Measurements from ENCODE around the gene KDM4D. TPM values are rescaled to one million over a fixed set of nuclear protein-coding genes. Genes with fewer than 3 reads are reported as not detected.

KDM4D gene
- total and polyA plus RNA-seq, 2 experiments from 2014 or later = 0.65 to 0.94 TPM

- no peak for TF ChIP-seq ZNF462 (CRISPR knock-in tag; IDR thresholded peaks at IDR 0.05)
Observed at GRCh38 chr11:95028357-95028756, 54.8 kb downstream of the KDM4D start (continued).

GRCh38 chr11:95033051-95033450 is 59.5 kb downstream of the KDM4D start:
- no peak overlapping the region for H3K4me3 Mint-ChIP-seq
- ATAC-seq = no peak
- Histone ChIP-seq H4K20me1 (replicated peaks; ENCODE audit: insufficient read depth) (no peaks in the 10 kb centered on the region), H3K9me2 (ENCODE audit: insufficient read depth) (0 out of 2 replicates have a peak, but pooled peaks cover 7% of the 10 kb centered on the region), H3K36me3 (ENCODE audit: insufficient read depth) (no peaks in the 10 kb centered on the region), H3K4me1 (ENCODE audit: insufficient read depth) (no peaks in the 10 kb centered on the region), H3K27ac (ENCODE audit: low read depth) (no peak overlapping the region), H3F3A (replicated peaks; ENCODE audit: low read depth) (no peaks in the 10 kb centered on the region), H3K79me2 (replicated peaks; ENCODE audit: insufficient read depth) (no peaks in the 10 kb centered on the region), H2AFZ (peak overlapping the region; percentile 23; the same call in 1 of the 2 replicates), H3K4me2 (no peak overlapping the region), H3K4me3 (no peak overlapping the region), H3K27me3 (ENCODE audit: insufficient read depth) (no peaks in the 10 kb centered on the region)
- TF ChIP-seq REST (IDR thresholded peaks at IDR 0.05; ENCODE audit: unreplicated experiment) = no peak
- TF ChIP-seq ZNF462 (CRISPR knock-in tag; IDR thresholded peaks at IDR 0.05) = no peak
- H3K4me1 Mint-ChIP-seq = no peaks in the 10 kb centered on the region
- no peaks in the 10 kb centered on the region for H3K27me3 Mint-ChIP-seq (ENCODE audit: insufficient read depth, low read depth, poor library complexity)
- H3K9me3 Mint-ChIP-seq = no peaks in the 10 kb centered on the region
- H3K36me3 Mint-ChIP-seq (ENCODE audit: low read depth) = no peaks in the 10 kb centered on the region
- no peak overlapping the region for H3K27ac Mint-ChIP-seq
- DNase-seq (ENCODE audit: low spot score) = no peak

Data from GM23338 (cell line).